ENCODE data around the gene PDE10A. TPM values are rescaled to one million over a fixed set of nuclear protein-coding genes. Genes with fewer than 3 reads are reported as not detected.

The PDE10A gene
- polyA plus RNA-seq, 3 donors: 0.41 to 41.9 (median 6.8) TPM

GRCh38 chr6:165684333-165684732 lies 21.3 kb upstream of the PDE10A start:
- no peak overlapping the region for H3K27ac ChIP-seq (ENCODE audit: low read depth, low read length)
- WGBS, 3 donors: 66 to 91% (median 91%) methylated on average over 10 of the region's 10 CpGs

DNA sequence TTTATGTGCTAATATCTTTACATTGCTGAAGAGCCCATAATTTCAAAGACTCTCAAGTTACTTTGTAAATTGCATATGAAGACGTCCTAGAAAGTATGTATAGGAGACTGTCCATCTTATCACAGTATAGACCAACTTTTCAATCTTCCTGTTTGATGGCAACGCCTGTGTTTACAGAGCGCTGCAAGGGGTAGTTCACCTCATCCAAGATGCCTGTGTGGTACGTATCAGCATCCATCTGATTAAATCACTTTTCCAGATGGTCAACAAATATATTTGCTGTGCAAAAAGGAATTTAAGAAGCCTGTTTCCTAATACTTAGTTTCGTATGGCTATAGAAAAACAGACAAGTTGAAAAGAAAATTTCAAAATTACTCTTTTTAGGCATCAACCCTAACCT lies 17.9 kb upstream of the PDE10A start:
- WGBS, 3 donors: 60 to 72% (median 70%) methylated on average over 5 of the region's 5 CpGs
- H3K27ac ChIP-seq (ENCODE audit: low read depth, low read length): no peak overlapping the region

- no peak overlapping the region for H3K27ac ChIP-seq (ENCODE audit: low read depth, low read length)
- 53 to 82% (median 81%) methylated on average over 10 of the region's 10 CpGs for WGBS, 3 donors
Observed at GRCh38 chr6:165679326-165679725, 16.3 kb upstream of the PDE10A start.

DNA sequence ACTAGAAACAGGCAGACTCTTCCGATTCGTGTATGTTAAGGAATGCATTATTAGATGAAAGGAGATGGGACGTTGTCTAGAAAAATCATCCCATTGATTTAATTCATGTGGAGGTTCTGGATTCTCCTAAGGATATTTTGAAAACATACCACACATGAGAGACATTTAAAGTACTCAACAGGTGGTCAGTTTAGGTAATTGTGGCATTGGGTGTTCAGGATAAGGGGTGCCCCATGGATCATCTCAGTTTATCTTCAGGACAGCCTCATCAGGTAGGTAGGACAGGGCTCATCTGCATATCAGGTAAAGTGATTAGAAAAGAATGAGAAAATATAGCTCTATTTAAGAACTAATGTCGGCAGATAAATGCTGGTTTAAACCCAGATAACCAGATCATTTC lies 15.9 kb upstream of the PDE10A start:
- 65 to 86% (median 81%) methylated on average over 4 of the region's 4 CpGs for WGBS, 3 donors
- H3K27ac ChIP-seq (ENCODE audit: low read depth, low read length): no peak overlapping the region

DNA sequence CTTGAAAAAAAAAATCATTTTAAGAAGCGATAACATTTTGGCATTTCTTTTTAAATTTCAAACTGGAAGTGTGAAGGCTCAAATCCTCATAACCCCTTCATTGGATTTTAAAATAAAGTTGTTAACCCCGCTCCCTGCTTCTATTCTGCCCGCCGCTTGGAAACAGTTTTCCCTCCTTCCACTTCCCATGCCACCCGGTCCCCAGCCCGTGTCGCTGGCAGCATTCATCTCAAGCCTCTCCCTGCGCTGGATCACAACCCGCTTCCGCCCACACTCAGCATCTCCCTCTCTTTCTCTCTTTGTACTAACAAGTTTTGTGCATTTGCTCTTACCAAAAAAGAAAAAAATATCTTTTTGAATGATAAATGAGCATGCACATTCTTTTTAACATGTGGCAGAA lies 15.4 kb upstream of the PDE10A start:
- WGBS, 3 donors: 77 to 87% (median 86%) methylated on average over 10 of the region's 10 CpGs
- H3K27ac ChIP-seq (ENCODE audit: low read depth, low read length): no peak overlapping the region

- 83 to 90% (median 86%) methylated on average over 6 of the region's 6 CpGs for WGBS, 3 donors
- H3K27ac ChIP-seq (ENCODE audit: low read depth, low read length): no peak overlapping the region
Observed at GRCh38 chr6:165677091-165677490, 14.1 kb upstream of the PDE10A start.

DNA sequence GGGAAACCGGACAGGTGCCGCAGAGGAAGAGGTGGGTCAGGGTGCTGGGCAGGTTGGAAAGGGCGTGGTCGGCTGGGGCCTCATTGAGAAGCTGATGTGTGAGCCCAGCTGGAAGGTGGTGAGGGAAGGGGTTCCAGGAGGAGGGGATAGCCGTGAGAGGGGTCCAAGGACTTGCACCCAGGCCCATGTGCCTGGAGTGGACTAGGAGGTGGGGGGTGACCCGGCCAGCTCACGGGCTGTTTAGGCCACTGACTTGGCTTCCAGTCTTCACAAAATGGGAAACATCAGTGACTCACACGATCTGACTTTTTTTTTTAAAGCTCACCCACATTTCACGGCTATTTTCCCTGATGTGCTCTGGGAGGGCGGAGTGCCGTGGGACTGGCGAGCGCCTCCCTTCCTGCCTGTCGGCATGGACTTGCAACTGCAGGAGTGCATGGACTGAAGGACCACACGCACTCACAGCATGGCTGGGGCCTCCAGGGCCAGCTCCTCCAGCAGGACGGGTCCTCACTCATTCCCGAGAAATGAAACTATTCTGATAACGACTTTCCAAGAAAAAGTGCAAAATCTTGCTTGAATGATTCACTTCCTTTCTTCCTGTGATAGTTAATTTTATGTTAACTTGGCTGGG lies 13.5 kb upstream of the PDE10A start:
- no peak overlapping the region for H3K27ac ChIP-seq (ENCODE audit: low read depth, low read length)
- WGBS, 3 donors: 73 to 74% (median 74%) methylated on average over 18 of the region's 18 CpGs

DNA sequence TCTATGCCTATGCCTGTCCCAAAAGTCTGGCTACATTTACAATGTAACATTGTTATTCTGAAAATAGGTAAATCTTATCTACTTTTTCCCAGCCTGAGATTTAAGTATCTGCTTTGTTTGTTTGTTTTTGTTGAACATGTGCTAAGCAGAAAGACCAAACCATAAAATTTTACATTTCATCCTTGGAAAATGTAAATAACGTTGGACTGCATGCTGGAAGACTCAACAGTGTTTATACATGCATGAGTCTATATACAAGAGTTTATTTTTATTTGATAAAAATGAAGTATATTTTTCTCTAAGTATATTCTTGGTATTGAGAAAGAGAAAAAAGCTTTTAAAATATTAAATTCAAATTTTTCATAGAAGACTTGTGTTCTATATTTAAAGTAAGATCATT lies 12.1 kb upstream of the PDE10A start:
- 62 to 71% (median 68%) methylated on average over 1 of the region's 1 CpG for WGBS, 3 donors

GRCh38 chr6:165674155-165675029 lies 11.4 kb upstream of the PDE10A start:
- H3K27ac ChIP-seq (ENCODE audit: low read depth, low read length): no peak overlapping the region
- 49 to 66% (median 65%) methylated on average over 20 of the region's 20 CpGs for WGBS, 3 donors

More for the DNA sequence above, 12.1 kb upstream of the PDE10A start:
- no peak overlapping the region for H3K27ac ChIP-seq (ENCODE audit: low read depth, low read length)

DNA sequence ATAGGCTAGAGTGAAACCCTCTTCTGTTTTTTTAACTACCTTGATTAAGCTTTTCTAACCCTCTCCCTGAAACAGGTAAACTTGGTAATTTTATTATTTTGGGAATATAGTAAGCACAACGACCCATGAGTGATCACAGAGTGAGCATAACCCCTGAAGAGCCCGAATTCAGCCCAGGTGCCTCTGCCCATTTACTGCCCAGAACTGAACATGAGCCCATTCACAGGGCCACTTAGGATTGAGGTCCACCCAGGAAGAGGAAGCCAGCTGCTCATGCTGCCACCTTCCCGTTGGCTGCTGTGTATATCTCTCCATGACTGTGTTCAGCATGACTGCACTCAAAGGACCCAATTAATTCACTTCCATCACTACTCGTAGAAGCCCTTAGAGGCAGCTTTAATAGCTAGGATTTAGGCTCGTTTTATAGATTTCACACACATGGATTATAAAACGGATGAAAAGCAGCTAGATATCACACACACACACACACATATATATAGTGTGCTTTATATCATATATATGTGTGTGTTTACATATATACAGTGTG lies 8.3 kb upstream of the PDE10A start:
- H3K27ac ChIP-seq (ENCODE audit: low read depth, low read length): no peak overlapping the region
- 68 to 90% (median 80%) methylated on average over 6 of the region's 6 CpGs for WGBS, 3 donors

GRCh38 chr6:165668951-165669350 lies 5.9 kb upstream of the PDE10A start:
- 48 to 84% (median 81%) methylated on average over 8 of the region's 8 CpGs for WGBS, 3 donors
- no peak overlapping the region for H3K27ac ChIP-seq (ENCODE audit: low read depth, low read length)

DNA sequence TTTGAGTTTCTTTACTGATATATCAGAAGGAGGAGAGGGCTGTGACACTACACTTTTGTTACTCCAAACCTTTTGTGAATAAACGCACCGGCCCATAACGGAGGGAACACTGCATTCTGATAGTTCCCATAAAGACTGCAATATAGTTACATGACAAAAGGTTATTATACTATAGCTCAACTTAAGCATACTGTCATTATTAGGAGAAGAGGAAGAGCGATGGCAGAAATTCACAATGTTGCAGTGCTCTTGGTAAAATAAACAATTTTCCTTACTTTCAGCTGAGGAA lies 2.3 kb upstream of the PDE10A start:
- 7 to 30% (median 22%) methylated on average over 4 of the region's 4 CpGs for WGBS, 3 donors
- no peak overlapping the region for H3K27ac ChIP-seq (ENCODE audit: low read depth, low read length)

DNA sequence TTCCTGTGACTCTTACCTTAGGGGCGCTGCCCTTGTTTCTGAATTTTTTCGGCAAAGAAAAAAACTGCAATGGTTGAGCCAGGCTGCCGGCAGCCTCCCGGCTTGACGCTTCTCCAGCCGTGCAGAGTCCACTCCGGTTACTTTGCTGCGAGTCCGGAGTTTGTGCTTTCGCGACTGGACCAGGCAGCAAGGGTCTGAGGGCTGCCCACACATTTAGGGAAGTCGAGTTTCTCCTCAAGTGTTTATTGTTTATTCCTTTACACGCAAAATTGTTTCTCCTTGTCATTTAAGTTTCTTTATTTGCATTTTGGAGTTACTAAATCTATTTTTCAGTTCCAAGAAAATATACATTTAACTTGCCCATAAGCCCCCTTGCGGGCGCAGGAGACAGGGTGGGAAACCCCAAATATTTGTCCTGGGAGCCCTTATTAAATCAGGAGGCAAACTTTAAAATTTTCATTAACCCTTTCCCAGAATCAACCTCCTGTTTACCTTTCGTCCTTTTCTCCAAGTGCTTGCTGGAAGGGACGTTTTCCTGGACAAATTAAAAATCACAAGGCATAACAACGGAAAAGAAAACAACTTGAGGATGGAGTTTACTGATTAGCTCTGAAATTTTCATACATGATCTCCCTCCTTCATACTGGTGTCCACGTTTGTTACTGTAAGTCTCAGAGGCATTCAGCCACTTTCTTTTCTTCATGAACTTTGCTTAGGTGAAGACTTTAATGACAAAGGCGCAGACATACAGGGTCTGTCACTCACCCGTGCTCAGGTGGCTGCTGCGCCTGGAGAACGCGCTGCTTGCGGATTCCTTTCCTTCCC lies 1.7 kb upstream of the PDE10A start:
- 7 to 17% (median 16%) methylated on average over 25 of the region's 25 CpGs for WGBS, 3 donors
- no peak overlapping the region for H3K27ac ChIP-seq (ENCODE audit: low read depth, low read length)

- no peak overlapping the region for H3K27ac ChIP-seq (ENCODE audit: low read depth, low read length)
- 1 to 3% (median 2%) methylated on average over 48 of the region's 48 CpGs for WGBS, 3 donors
Observed at GRCh38 chr6:165663736-165664558, 906 bp upstream of the PDE10A start.

- no peak overlapping the region for H3K27ac ChIP-seq (ENCODE audit: low read depth, low read length)
- 0 to 1% (median 1%) methylated on average over 22 of the region's 22 CpGs for WGBS, 3 donors
Observed at GRCh38 chr6:165663377-165663735, 315 bp upstream of the PDE10A start.

DNA sequence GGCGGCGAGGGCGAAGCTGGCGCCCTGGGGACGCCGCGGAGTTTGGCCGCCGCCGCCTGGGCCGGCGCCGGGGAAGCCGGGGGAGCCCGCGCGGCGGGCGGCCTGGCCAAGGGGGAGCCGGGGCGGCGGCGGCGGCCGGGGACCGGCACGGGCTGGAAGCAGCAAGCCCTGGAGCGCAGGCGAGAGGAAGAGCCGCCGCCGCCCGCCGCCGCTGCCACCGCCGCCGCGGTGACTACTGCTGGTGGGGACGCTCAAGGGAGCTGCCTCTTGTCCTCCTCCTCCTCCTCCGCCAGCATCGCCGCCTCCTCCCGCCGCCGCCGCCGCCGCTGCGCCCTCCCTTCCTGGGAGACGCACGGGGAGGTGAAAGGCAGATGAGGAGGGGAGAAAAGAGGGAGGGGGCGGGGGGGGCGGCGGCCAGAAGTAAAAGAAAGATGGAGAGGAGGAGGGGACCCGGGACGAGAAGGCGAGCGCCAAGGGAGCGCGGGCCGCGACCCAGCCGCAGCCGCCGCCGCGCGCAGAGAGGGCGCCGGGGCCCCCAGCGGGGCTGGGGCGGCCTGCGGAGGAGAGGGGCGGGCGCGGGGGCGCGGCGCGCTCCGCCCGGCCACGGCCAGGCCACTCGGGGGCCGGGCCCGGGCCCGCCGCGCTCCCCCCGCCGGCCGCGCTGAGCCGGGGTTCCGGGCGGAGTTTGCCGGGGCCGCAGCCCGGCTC lies 846 bp downstream of the PDE10A start:
- no peak overlapping the region for H3K27ac ChIP-seq (ENCODE audit: low read depth, low read length)
- 0 to 2% (median 1%) methylated on average over 20 to 99 of the region's 100 CpGs for WGBS, 3 donors

DNA sequence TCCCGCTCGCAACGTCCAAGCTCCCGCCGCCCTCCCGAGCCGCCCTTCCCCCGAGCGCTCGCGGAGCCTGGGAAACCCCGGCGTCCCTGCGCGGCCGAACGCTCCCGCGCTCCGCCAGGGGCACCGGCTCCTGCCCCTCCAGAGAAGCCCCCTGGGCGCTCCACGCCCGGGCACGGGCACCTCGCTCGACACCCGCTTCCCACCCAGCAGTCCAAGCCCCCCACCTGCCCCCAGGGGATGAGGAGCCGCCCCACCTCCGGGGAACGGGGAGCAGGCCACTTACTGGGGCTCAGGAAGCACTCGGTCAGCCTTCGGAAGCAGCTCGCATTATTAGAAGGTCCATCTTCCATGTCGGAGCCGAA lies 1.4 kb downstream of the PDE10A start:
- WGBS, 3 donors: 0 to 2% (median 1%) methylated on average over 28 to 36 of the region's 36 CpGs

More for the DNA sequence above, 1.4 kb downstream of the PDE10A start:
- H3K27ac ChIP-seq (ENCODE audit: low read depth, low read length): no peak overlapping the region

Data from adipose tissue (tissue), 3 donors.